ENCODE data around the gene C1QTNF6.

- no peak for TF ChIP-seq POLR2AphosphoS5 (IDR thresholded peaks at IDR 0.05; ENCODE audit: low read depth, low read length)
- peak; percentile 85 for TF ChIP-seq NFIC (IDR thresholded peaks at IDR 0.05; ENCODE audit: borderline replicate concordance)
- TF ChIP-seq CTCF (IDR thresholded peaks at IDR 0.05) = peak; percentile 25
- TF ChIP-seq USF2 (IDR thresholded peaks at IDR 0.05; ENCODE audit: borderline replicate concordance, low read depth, low read length) = peak; percentile 28; the same call in 1 of the 2 replicates
- 0 out of 2 replicates have a peak, but pooled peaks have one; percentile 52 for TF ChIP-seq TEAD4 (IDR thresholded peaks at IDR 0.05; ENCODE audit: borderline replicate concordance, insufficient read depth)
Measured at GRCh38 chr22:37196539-37197450, 8.7 kb upstream of the C1QTNF6 start.
